RKO (cell line): Measurements from ENCODE around the gene TMIGD1.

Experiments
- DNase-seq: peaks from one replicate; pipeline ENCODE4 v3.0.0-alpha.2; 2016; ENCODE audit warnings: low spot score

Gene TMIGD1

GRCh38 chr17:30326809-30327208 lies 7.0 kb downstream of the TMIGD1 start:
- DNase-seq, result no peak

DNA sequence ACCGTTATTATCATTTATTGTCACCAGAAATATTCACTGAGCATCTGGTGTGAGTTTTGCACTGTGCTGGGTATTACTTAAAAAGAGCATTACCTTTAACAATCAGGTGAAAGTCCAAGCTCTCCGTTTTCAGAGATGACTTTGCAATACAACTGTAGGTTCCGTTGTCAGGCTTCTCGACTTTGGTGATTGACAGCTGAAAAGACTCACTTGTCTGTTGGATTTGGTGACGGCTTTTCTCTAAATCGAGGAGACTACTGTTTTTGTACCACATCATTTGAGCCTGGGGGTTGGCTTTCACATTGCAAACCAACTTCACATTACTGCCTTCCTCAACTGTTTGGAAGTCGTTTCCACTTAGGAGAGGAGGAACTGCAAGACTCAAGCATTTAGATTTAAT lies 9.1 kb downstream of the TMIGD1 start:
- no peak for DNase-seq

DNA sequence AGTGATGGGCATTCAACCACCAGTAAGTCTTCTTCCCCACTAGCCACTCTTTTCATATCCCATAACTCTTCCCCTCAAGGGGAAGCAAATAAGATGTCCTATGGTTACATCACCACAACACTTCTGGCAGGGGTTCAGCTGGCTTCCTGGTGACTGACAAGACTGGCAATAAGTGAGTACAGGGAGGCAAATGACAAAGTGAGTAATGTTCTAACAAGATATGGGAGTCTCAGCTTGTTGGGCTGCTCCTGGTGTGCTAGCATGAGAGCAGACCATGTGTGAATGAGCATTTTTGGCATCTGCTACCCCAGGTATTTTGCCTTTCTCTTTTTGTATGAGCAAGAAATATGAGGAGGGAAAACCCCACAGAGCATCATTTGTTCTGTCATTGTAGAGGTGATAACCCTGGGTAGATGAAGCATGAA lies 9.9 kb downstream of the TMIGD1 start:
- peak; percentile 53 for DNase-seq

GRCh38 chr17:30323262-30323894 lies 10.5 kb downstream of the TMIGD1 start:
- DNase-seq, result no peak

DNA sequence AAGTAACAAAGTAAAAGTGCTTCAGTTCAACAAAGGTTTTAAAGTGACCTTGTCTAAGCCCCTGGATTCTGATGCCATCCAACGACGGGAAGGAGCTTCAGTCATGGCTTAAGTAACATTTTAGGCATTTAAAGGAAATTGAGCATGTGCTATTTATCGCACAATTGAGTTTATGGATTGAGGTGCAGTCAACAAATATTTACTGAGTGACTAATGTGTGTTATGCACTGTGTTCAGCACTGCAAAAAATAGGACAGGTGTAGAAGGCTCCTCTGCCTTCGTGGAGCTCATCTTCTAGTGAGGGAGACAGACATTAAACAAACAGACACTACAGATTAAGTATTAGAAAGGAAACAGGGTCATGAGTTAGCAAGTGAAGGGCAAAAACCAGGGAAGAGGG lies 12.5 kb downstream of the TMIGD1 start:
- no peak for DNase-seq

GRCh38 chr17:30318155-30318554 lies 15.7 kb downstream of the TMIGD1 start:
- DNase-seq, result no peak

GRCh38 chr17:30316736-30317135 lies 17.1 kb downstream of the TMIGD1 start:
- no peak for DNase-seq

DNA sequence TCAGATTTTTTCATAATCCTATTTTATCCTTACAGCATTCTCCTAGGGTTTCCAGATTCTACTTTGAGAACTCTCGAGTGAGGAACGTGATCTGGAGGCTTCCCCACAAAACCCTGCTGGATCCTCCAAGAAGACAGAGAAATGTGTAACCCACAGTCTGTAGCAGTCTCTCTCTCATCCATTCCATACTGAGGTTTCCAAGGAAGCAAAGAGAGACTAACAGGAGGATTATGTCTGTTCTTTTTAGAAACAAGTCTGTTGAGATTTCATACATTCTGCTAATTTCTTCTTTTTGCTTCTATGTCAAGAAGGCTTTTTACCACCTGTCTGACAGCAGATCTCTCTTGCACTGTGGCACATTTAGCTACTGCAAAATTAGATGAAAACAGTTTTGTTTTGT lies 18.8 kb downstream of the TMIGD1 start:
- DNase-seq, result no peak

DNA sequence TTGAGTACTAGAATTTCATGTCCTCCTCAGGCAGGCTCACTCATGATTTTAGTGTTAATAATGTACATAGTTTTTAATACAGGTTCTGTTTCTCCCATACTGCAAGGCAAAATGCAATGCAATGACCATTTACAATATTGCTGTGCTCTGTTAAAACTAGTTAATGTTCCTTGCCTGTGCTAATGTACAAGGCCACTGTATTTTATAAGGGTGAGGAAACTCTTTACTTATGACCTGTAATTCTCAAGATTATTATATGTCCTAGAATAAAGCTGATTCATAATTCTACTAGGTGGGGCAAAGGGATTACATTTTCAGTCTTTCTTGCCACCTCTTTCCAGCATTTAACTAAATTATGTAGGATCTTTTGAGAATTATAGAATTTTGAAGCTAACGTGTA lies 19.4 kb downstream of the TMIGD1 start:
- no peak for DNase-seq

DNA sequence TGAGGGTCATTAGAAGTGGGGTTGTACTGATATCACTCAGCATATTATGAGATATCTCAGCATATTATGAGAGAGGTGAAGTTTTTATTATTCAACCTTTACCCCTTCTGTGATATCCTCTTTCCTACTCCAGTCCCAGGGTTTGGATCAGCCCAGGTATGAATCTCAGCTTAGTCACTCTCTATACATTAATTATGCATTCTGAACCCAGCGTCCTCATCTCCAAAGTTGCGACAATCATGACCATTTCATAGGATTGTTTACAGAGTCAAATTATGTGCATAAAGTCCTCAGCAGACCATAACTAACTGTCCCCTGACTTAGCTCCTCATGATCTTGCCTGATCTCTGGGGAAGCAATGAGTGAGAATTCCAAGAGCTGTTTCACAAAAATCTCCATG lies 21.6 kb downstream of the TMIGD1 start:
- DNase-seq, result no peak

DNA sequence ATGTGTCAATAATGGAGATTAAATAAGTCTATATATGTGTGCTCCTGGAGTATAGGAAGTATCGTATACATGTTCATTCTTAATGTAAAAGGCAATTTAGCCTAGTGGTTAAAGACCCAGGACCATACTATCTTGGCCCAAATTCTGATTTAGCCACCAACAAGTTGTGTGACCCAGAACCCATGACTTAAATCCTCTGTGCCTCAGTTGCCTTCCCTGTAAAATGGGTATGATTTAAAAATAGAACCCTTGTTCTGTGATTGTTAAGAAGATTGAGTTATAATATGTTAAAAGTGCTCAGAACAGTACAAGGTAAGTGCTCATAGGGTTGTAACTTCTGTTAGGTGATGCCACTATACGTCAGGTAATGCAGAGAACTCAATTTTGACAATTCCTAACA lies 23.3 kb downstream of the TMIGD1 start:
- no peak for DNase-seq

- DNase-seq, result no peak
Observed at GRCh38 chr17:30309591-30309990, 24.3 kb downstream of the TMIGD1 start.

- no peak for DNase-seq
Observed at GRCh38 chr17:30308406-30308805, 25.5 kb downstream of the TMIGD1 start.

DNA sequence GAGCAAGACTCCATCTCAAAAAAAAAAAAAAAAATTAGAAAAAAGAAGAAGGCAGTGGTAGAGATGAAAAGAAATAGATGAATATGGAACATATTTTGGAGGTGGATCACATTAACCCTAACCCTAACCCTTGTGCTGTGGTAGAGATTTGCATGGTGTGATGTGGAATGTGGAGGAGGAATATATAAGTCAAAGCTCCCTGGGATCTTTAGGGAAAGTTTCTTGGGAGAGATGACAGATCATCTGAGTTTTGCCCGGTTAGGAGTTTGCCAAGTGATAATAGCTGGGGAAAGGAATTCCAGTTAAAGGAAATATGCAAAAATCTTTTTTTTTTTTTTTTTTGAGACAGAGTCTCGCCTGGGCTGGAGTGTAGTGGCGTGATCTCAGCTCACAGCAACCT lies 29.1 kb downstream of the TMIGD1 start:
- DNase-seq, result no peak

GRCh38 chr17:30302241-30302640 lies 31.6 kb downstream of the TMIGD1 start:
- no peak for DNase-seq

DNA sequence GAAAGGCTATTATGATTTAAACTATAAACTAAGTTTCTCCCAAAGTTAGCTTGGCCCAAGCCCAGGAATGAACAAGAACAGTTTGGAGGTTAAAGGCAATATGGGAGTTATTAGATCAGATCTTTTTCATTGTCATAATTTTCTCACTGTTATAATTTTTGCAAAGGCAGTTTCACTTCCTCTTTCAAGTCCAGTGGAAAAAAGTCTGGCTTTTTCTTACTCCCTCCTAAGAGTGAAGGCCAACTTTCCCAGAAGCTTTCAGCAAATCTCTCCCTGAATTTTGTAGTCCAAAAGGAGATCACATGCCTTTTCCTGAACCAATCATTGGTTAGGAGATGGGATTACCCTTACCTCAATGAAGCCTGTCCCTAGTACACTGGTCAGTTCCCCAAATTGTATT lies 33.0 kb downstream of the TMIGD1 start:
- DNase-seq, result no peak

DNA sequence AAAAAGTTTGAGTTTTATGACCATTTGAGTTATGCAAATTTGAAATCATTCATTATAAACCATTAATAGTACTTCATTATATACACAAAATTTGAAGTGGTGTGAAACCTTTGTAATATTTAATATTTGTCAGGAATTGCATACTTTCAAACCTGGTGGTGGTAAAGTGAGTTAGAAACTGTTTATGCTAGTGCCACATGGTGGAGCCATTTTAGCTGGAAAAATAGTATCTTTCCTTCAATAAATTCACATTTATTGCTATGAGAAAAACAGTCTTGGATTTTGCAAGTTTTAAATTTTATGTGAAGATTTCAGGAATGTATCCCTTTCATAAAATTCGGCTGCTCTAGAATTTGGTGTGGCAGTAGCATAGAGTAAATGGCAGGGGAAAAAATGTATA lies 34.9 kb downstream of the TMIGD1 start:
- DNase-seq, result peak; percentile 23

DNA sequence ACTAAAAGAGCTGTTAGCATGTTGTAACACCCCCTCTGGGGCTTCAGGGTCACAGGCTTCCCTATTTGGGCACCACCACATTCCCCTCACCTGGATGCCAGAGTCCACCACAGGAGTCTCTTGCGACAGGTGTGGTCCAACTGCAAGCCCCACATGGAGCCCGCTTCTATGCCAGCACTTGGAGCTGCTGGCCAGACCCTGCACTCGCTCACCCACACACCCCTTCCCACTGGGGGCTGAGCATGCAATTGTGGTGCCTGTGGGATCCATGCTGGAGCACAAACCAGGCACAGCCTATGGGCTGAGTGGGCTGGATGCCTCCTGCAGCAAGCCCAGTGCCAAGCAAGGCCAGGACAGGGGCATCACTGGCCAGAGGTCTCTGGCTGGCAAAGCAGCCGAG lies 36.1 kb downstream of the TMIGD1 start:
- DNase-seq, result no peak

DNA sequence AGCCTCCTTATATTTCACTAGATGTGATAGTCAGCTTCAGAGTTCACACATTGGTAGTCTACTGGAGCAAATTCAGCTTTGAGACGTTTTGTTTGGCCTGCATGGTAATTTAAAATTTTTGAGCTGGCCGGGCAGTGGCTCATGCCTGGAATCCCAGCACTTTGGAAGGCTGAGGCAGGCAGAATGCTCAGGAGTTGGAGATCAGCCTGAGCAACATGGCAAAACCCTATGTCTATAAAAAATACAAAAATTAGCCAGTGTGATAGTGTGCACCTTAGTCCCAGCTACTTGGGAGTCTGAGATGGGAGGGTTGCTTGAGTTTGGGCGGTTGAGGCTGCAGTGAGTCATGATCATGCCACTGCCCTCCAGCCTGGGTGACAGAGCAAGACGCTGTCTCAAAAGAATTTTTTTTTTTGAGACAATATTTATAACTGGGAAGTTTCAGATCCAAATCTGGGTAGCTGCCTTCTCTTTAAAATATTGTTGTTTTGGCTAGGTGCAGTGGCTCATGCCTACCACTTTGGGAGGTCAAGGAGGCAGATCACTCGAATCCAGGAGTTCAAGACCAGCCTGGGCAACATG lies 37.3 kb downstream of the TMIGD1 start:
- DNase-seq, result no peak

- peak; percentile 68 for DNase-seq
Observed at GRCh38 chr17:30292286-30292858, 41.5 kb downstream of the TMIGD1 start.

DNA sequence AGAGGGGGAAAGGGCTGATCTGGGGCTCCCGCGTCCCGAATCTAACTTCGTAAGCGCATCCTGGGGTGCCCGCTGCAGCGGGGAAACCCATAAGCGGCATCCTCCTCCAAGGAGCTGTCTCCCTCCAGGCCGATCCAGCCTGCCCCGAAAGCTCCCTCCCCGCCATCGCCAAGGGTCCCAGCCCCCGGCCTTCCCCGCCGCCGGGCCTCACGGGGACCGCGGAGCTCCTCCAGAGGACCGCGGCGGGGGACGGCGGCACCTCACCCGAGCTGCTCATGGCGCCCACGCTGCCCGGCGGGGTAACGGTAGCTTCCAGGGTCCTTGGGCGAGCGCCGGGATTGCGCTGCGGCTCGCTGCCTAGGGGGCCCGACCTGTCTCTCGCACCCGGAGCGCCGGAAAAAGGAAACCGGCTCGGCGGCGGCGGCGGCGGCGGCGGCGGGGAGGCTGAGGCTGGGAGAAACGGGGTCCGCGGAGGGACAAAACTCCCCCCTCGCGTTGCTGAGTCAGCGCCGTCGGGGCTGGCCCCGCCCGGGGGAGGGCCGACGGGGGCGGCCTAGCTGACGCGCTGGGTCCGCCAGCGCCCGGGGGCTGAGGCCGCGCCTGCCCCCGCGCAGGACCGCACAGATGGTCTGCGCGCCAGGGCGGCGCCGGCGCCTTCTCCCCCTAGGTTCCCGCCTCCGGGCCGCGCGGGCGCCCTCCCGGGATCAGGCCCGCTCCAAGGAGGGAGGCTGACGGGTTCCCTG lies 42.1 kb downstream of the TMIGD1 start, which contains the start of gene BLMH:
Gene BLMH (minus strand): TSS at position 402 of the 743 bp plus-strand sequence. CDS start 125 bp downstream, at position 277.
- peak; percentile 86 for DNase-seq

DNA sequence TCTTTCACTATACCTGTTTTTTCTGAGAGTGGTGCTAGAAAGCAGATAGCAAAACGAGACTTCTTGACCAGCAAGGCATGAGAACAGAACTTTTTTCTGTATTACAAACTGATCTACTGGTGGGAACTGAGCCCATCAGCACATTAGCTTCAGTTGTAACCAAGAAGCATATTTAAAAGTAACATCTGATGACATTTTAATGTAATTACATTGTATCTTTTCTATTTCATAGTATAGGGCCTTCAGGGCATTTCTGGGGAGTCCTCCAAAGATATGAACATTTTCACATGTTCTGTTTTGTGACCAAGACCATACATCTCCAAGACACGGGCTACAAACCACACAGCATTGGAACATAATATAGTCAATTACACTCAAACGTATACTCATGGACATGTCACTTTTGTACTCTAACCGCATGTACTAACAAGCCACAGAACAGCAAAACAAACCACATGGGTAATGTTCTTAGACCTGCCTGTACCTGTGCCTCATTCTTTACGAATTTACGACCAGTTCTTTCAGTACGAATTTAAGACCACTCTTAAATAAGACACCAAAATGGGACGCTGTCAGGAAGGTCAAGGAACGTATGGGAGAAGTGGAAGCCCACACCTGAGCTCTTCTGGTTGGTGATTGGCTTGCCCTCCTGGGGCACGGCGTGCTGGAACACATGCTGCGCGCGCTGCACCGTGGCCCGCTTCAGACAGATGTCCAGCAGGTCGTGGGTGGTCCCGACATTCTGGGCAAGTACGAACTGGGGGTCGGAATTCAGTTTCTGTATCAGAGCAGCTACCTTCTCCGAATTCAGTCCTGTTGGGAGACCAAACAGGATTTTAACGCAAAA lies 42.9 kb downstream of the TMIGD1 start:
- peak; percentile 62 for DNase-seq
